ENCODE results near the gene CFAP410.

CFAP410 gene

GRCh38 chr21:44297525-44298290 lies 41.5 kb downstream of the CFAP410 start:
- no peak overlapping the region for H2AK5ac ChIP-seq (ENCODE audit: low read length)
- no peak overlapping the region for H2BK5ac ChIP-seq (ENCODE audit: low read depth, low read length, poor library complexity)
- H3K79me1 ChIP-seq (ENCODE audit: low read length), result peaks cover 14% of the 10 kb centered on the region
- no peaks in the 10 kb centered on the region for H3K9me3 ChIP-seq (ENCODE audit: insufficient read depth, low read depth, low read length)
- no peak overlapping the region for H2BK120ac ChIP-seq (ENCODE audit: insufficient read depth, low read length, poor library complexity)
- H2AFZ ChIP-seq (ENCODE audit: insufficient read depth, low read length, poor library complexity), result no peak overlapping the region
- no CpG with 5 or more reads among the region's 22 CpGs for WGBS (ENCODE audit: extremely low coverage, insufficient coverage, insufficient read length)
- no peak overlapping the region for H3K18ac ChIP-seq (ENCODE audit: low read length)
- no peak overlapping the region for H3K4me3 ChIP-seq (ENCODE audit: low read depth, low read length)
- no peaks in the 10 kb centered on the region for H3K27me3 ChIP-seq (ENCODE audit: insufficient read depth, low read length)
- H3K4ac ChIP-seq (ENCODE audit: low read depth, low read length), result no peak overlapping the region
- no peak overlapping the region for H3K9ac ChIP-seq (ENCODE audit: low read length)
- no peaks in the 10 kb centered on the region for H3K36me3 ChIP-seq (ENCODE audit: control insufficient read depth in 1 of 2, insufficient read depth in 2 of 2, low read length in 2 of 2)
- H2BK12ac ChIP-seq (ENCODE audit: low read length), result no peak overlapping the region
- H3K79me2 ChIP-seq (ENCODE audit: control insufficient read depth, insufficient read depth, low read length, poor library complexity), result peaks cover 12% of the 10 kb centered on the region
- no peak overlapping the region for H4K8ac ChIP-seq (ENCODE audit: low read depth, low read length)
- no peak overlapping the region for H3K23ac ChIP-seq (ENCODE audit: low read length)
- H4K91ac ChIP-seq (ENCODE audit: low read depth, low read length), result no peak overlapping the region
- DNase-seq, result peak; percentile 84 to 89
- H3K4me2 ChIP-seq (ENCODE audit: low read length), result no peak overlapping the region
- H3K14ac ChIP-seq (ENCODE audit: low read length), result no peak overlapping the region
- H3K4me1 ChIP-seq (ENCODE audit: control insufficient read depth in 1 of 2, insufficient read depth in 2 of 2, low read length in 2 of 2), result peaks cover 9% of the 10 kb centered on the region in 2 experiments
- H3K27ac ChIP-seq (ENCODE audit: low read depth, low read length), result no peak overlapping the region
- no peak overlapping the region for H4K12ac ChIP-seq (ENCODE audit: low read depth, low read length)

GRCh38 chr21:44296916-44297315 lies 42.3 kb downstream of the CFAP410 start:
- no peak overlapping the region for H2AK5ac ChIP-seq (ENCODE audit: low read length)
- no peak overlapping the region for H3K14ac ChIP-seq (ENCODE audit: low read length)
- no peaks in the 10 kb centered on the region for H3K36me3 ChIP-seq (ENCODE audit: control insufficient read depth in 1 of 2, insufficient read depth in 2 of 2, low read length in 2 of 2)
- no peak for DNase-seq
- H2BK12ac ChIP-seq (ENCODE audit: low read length), result no peak overlapping the region
- no peak overlapping the region for H3K9ac ChIP-seq (ENCODE audit: low read length)
- H3K4me3 ChIP-seq (ENCODE audit: low read depth, low read length), result no peak overlapping the region
- H3K27me3 ChIP-seq (ENCODE audit: insufficient read depth, low read length), result no peaks in the 10 kb centered on the region
- no peak overlapping the region for H3K27ac ChIP-seq (ENCODE audit: low read depth, low read length)
- WGBS (ENCODE audit: extremely low coverage, insufficient coverage, insufficient read length), result no CpG with 5 or more reads among the region's 13 CpGs
- H3K18ac ChIP-seq (ENCODE audit: low read length), result no peak overlapping the region
- peaks cover 9% of the 10 kb centered on the region in 2 experiments for H3K4me1 ChIP-seq (ENCODE audit: control insufficient read depth in 1 of 2, insufficient read depth in 2 of 2, low read length in 2 of 2)
- peaks cover 14% of the 10 kb centered on the region for H3K79me1 ChIP-seq (ENCODE audit: low read length)
- H3K9me3 ChIP-seq (ENCODE audit: insufficient read depth, low read depth, low read length), result no peaks in the 10 kb centered on the region
- no peak overlapping the region for H3K4me2 ChIP-seq (ENCODE audit: low read length)
- no peak overlapping the region for H2BK120ac ChIP-seq (ENCODE audit: insufficient read depth, low read length, poor library complexity)
- H3K23ac ChIP-seq (ENCODE audit: low read length), result no peak overlapping the region
- H2BK5ac ChIP-seq (ENCODE audit: low read depth, low read length, poor library complexity), result no peak overlapping the region
- H3K4ac ChIP-seq (ENCODE audit: low read depth, low read length), result no peak overlapping the region
- H3K79me2 ChIP-seq (ENCODE audit: control insufficient read depth, insufficient read depth, low read length, poor library complexity), result peaks cover 12% of the 10 kb centered on the region
- no peak overlapping the region for H4K12ac ChIP-seq (ENCODE audit: low read depth, low read length)
- no peak overlapping the region for H2AFZ ChIP-seq (ENCODE audit: insufficient read depth, low read length, poor library complexity)
- no peak overlapping the region for H4K91ac ChIP-seq (ENCODE audit: low read depth, low read length)
- no peak overlapping the region for H4K8ac ChIP-seq (ENCODE audit: low read depth, low read length)

- Histone ChIP-seq H3K9me3 (ENCODE audit: insufficient read depth, low read depth, low read length) (no peaks in the 10 kb centered on the region), H3K79me2 (ENCODE audit: control insufficient read depth, insufficient read depth, low read length, poor library complexity) (peaks cover 12% of the 10 kb centered on the region), H4K91ac (ENCODE audit: low read depth, low read length) (no peak overlapping the region), H2AK5ac (ENCODE audit: low read length) (no peak overlapping the region), H3K14ac (ENCODE audit: low read length) (no peak overlapping the region), H3K18ac (ENCODE audit: low read length) (no peak overlapping the region), H2BK120ac (ENCODE audit: insufficient read depth, low read length, poor library complexity) (no peak overlapping the region), H3K36me3 (ENCODE audit: control insufficient read depth in 1 of 2, insufficient read depth in 2 of 2, low read length in 2 of 2) (no peaks in the 10 kb centered on the region), H3K27ac (ENCODE audit: low read depth, low read length) (no peak overlapping the region), H2BK5ac (ENCODE audit: low read depth, low read length, poor library complexity) (no peak overlapping the region), H3K79me1 (ENCODE audit: low read length) (peaks cover 14% of the 10 kb centered on the region), H3K4me1 (ENCODE audit: control insufficient read depth in 1 of 2, insufficient read depth in 2 of 2, low read length in 2 of 2) (peaks cover 8% of the 10 kb centered on the region in 2 experiments), H4K12ac (ENCODE audit: low read depth, low read length) (no peak overlapping the region), H4K8ac (ENCODE audit: low read depth, low read length) (no peak overlapping the region), H3K9ac (ENCODE audit: low read length) (no peak overlapping the region), H3K23ac (ENCODE audit: low read length) (no peak overlapping the region), H3K4me3 (ENCODE audit: low read depth, low read length) (no peak overlapping the region), H2BK12ac (ENCODE audit: low read length) (no peak overlapping the region), H3K4ac (ENCODE audit: low read depth, low read length) (no peak overlapping the region), H2AFZ (ENCODE audit: insufficient read depth, low read length, poor library complexity) (no peak overlapping the region), H3K27me3 (ENCODE audit: insufficient read depth, low read length) (no peaks in the 10 kb centered on the region), H3K4me2 (ENCODE audit: low read length) (no peak overlapping the region)
- DNase-seq, result no peak
- WGBS (ENCODE audit: extremely low coverage, insufficient coverage, insufficient read length), result no CpG with 5 or more reads among the region's 12 CpGs
These were observed 43.1 kb downstream of the CFAP410 start for GRCh38 chr21:44296103-44296519.

- Histone ChIP-seq H3K9ac (ENCODE audit: low read length) (no peak overlapping the region), H2BK5ac (ENCODE audit: low read depth, low read length, poor library complexity) (no peak overlapping the region), H2AK5ac (ENCODE audit: low read length) (no peak overlapping the region), H3K27ac (ENCODE audit: low read depth, low read length) (no peak overlapping the region), H3K14ac (ENCODE audit: low read length) (no peak overlapping the region), H3K36me3 (ENCODE audit: control insufficient read depth in 1 of 2, insufficient read depth in 2 of 2, low read length in 2 of 2) (no peaks in the 10 kb centered on the region), H3K79me2 (ENCODE audit: control insufficient read depth, insufficient read depth, low read length, poor library complexity) (peaks cover 8% of the 10 kb centered on the region), H3K27me3 (ENCODE audit: insufficient read depth, low read length) (no peaks in the 10 kb centered on the region), H2BK120ac (ENCODE audit: insufficient read depth, low read length, poor library complexity) (no peak overlapping the region), H3K4me2 (ENCODE audit: low read length) (no peak overlapping the region), H3K4ac (ENCODE audit: low read depth, low read length) (no peak overlapping the region), H3K79me1 (ENCODE audit: low read length) (peaks cover 12% of the 10 kb centered on the region), H4K8ac (ENCODE audit: low read depth, low read length) (no peak overlapping the region), H2AFZ (ENCODE audit: insufficient read depth, low read length, poor library complexity) (no peak overlapping the region), H3K18ac (ENCODE audit: low read length) (no peak overlapping the region), H3K9me3 (ENCODE audit: insufficient read depth, low read depth, low read length) (no peaks in the 10 kb centered on the region), H2BK12ac (ENCODE audit: low read length) (no peak overlapping the region), H3K4me1 (ENCODE audit: control insufficient read depth in 1 of 2, insufficient read depth in 2 of 2, low read length in 2 of 2) (peaks cover 3 to 4% of the 10 kb centered on the region in 2 experiments), H4K12ac (ENCODE audit: low read depth, low read length) (no peak overlapping the region), H3K4me3 (ENCODE audit: low read depth, low read length) (no peak overlapping the region), H3K23ac (ENCODE audit: low read length) (no peak overlapping the region), H4K91ac (ENCODE audit: low read depth, low read length) (no peak overlapping the region)
- DNase-seq, result no peak
- WGBS (ENCODE audit: extremely low coverage, insufficient coverage, insufficient read length), result no CpG with 5 or more reads among the region's 10 CpGs
These were observed 43.5 kb downstream of the CFAP410 start for GRCh38 chr21:44295646-44296045.

All from trophoblast cell (in vitro differentiated cells and primary cell).